HG02588 (cell line): ENCODE data around the gene CATSPERZ.

Source experiments
- ATAC-seq: cut with Tn5 transposase; IDR thresholded peaks from one replicate; pipeline ENCODE4 v1.9.1; 2021; ENCODE audit warnings: mild to moderate bottlenecking, moderate library complexity; ENCODE audit not compliant: unreplicated experiment

Gene CATSPERZ

GRCh38 chr11:64299847-64300648 is at the start of gene CATSPERZ:
Gene CATSPERZ, plus strand, starts transcription at chr11:64300358. Its CDS starts 53 bp downstream, at chr11:64300411.
- ATAC-seq = no peak

- no peak for ATAC-seq
Measured at GRCh38 chr11:64250415-64251015, 49.6 kb upstream of the CATSPERZ start.

DNA sequence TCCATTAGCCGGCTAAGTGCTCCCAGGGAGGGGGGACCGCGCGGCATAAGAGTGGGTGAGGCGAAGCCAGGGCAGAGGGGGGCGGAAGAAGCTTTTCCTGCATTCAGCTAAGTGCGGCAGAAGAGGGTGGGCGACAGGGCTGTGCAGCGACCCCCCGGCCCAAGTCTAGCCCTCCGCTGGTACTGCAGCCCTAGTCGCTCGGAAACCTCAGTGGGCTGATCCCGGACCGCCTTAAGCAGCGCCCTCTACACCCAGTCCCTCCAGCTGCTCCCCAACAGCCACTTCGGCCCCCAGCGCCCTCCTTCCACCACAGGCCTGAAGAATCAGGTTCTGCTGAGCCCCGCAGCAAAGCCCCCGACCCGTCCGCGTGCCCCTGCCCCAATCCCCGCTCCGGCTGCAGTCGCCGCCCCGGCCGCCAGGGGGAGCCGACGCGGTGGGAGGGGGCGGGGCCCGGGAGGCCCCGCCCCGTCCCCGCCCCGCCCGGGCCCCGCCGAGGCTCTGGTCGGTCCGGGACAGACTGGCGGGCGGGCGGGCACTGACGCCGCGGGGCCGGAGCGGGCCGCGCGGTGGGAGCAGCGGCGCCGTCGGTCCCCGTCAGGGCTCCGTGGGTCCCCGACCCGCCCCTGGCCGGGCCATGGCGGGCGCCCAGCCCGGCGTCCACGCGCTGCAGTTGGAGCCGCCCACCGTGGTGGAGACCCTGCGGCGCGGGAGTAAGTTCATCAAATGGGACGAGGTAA is 49.0 kb upstream of the CATSPERZ start, which contains the start of gene PLCB3:
TSS of gene PLCB3 (plus strand) at position 515 of the 737 bp plus-strand sequence. CDS start at position 635, 120 bp downstream.
- peak; percentile 42 for ATAC-seq

- no peak for ATAC-seq
Measured at GRCh38 chr11:64251753-64252002, 48.5 kb upstream of the CATSPERZ start.

GRCh38 chr11:64252003-64252872 is 47.9 kb upstream of the CATSPERZ start:
- no peak for ATAC-seq

- ATAC-seq = no peak
Measured at GRCh38 chr11:64253043-64253442, 47.1 kb upstream of the CATSPERZ start.

DNA sequence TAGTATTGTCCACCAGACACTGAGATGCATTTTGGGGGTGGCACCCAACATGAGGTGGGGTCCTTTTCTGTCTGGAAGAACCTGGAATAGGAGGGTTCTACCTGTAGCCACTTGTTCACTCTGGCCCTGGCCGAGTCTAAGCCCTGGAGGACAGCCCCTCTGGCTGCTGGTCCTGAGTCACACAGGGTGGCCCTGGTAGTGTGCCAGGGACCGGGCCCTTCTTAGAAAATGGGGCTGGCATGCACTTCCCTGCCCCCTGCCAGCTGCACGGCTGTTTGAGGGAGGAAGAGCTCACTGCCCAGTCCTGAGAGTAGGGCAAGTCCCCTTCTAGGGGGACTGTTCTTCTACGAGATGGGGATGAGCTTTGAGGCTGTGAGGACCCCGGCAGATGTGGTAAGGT is 46.7 kb upstream of the CATSPERZ start:
- no peak for ATAC-seq

DNA sequence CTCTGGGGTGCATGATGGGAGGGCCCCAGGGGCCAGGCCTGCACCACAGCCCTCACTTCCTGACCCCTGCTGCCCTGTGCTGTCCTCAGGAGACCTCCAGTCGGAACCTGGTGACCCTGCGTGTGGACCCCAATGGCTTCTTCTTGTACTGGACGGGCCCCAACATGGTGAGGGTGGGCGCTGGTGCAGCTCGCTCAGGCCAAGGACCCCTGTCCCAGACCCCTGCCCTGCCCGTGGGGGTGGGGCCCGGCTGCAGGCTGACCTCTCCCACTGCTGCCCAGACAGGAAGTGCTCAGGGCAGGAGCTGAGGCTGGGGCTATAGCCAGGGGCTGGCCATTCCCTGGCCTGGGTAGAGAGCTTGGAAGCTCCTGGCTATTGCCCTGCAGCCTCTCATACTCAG is 45.8 kb upstream of the CATSPERZ start:
- ATAC-seq = no peak

DNA sequence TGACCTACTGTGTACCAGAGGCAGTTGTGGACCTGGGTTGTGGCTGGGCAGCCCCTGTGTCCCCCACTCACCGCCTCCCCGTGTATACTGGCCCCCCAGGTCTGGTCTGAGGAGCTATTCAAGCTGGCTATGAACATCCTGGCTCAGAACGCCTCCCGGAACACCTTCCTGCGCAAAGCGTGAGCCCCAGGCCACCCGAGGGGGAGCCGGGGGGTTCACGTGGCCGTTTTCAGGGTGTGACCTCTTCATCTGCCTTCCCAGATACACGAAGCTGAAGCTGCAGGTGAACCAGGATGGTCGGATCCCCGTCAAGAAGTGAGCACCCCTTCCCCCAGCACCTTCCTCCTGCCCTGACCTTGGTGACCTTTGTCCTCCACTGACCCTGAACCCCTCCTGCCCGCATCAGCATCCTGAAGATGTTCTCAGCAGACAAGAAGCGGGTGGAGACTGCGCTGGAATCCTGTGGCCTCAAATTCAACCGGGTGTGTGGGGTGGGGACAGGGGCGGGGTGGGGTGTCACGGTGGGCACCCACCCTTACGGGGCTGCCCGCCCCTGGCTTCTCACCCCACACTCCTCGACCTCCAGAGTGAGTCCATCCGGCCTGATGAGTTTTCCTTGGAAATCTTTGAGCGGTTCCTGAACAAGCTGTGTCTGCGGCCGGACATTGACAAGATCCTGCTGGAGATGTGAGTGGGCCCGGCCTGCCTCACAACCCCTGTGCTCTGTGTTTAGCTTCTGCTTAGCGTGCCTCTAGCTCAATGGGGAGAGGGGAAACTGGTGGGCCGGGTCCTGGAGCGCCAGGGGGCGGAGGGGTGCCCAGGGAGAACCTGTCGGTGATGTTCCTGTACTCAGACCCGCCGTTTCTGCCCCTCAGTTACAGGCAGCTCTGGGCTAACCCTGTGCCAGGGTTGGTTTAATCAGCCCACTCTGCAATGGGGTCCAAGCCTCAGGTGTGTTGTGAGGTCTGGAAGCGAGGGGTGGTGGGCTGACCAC is 44.7 kb upstream of the CATSPERZ start:
- no peak for ATAC-seq

- ATAC-seq = no peak
Measured at GRCh38 chr11:64256300-64256699, 43.9 kb upstream of the CATSPERZ start.

GRCh38 chr11:64258356-64258755 is 41.8 kb upstream of the CATSPERZ start:
- ATAC-seq = no peak

- ATAC-seq = no peak
Measured at GRCh38 chr11:64258946-64259532, 41.1 kb upstream of the CATSPERZ start.

DNA sequence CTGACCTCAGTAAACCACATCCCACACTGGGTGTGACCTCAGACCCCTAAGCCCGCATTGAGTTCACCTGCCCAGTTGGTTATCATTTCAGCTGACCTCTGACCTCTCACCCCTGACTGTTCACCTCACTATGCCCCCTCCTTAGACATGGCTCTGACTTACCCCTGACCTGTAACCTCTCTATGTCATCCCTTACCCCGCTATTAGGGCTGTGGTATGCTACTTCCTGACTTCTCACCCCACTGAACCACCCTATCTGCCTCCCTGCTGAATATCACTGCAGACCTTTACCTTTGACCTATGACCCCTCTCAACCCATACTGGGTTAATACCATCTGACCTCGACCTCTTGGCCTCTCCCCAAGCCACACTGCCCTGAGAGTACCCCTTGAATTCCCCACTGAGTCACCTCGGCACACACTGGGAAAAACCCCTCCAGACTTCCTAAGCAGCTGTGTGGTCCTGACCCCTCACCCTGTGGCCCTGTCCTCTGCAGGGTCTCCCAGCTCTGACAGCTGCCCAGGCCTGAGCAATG is 40.6 kb upstream of the CATSPERZ start:
- no peak for ATAC-seq

GRCh38 chr11:64260147-64260708 is 39.9 kb upstream of the CATSPERZ start:
- no peak for ATAC-seq

- ATAC-seq = no peak
Measured at GRCh38 chr11:64261556-64262080, 38.5 kb upstream of the CATSPERZ start.

DNA sequence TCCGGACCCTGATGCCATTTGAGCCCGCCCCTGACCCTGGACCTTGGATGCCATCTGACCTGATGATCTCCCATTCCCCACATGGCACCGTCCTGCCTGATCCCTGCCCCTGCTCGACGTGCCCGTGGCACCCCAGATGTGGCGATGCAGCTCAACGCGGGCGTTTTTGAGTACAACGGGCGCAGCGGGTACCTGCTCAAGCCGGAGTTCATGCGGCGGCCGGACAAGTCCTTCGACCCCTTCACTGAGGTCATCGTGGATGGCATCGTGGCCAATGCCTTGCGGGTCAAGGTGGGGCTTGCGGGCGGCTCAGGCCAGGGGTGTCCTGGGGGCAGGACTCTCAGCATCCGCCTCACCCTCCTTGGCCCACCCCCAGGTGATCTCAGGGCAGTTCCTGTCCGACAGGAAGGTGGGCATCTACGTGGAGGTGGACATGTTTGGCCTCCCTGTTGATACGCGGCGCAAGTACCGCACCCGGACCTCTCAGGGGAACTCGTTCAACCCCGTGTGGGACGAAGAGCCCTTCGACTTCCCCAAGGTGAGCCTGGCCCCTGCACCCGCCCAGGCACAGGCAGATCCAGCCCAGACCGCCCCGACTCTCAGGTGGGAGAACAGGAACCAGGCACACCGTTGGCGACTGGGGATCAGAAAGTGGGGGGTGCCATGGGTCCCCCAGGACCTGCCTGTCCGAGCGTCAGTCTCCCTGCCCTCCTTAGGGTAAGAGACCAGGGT is 37.7 kb upstream of the CATSPERZ start:
- ATAC-seq = no peak

DNA sequence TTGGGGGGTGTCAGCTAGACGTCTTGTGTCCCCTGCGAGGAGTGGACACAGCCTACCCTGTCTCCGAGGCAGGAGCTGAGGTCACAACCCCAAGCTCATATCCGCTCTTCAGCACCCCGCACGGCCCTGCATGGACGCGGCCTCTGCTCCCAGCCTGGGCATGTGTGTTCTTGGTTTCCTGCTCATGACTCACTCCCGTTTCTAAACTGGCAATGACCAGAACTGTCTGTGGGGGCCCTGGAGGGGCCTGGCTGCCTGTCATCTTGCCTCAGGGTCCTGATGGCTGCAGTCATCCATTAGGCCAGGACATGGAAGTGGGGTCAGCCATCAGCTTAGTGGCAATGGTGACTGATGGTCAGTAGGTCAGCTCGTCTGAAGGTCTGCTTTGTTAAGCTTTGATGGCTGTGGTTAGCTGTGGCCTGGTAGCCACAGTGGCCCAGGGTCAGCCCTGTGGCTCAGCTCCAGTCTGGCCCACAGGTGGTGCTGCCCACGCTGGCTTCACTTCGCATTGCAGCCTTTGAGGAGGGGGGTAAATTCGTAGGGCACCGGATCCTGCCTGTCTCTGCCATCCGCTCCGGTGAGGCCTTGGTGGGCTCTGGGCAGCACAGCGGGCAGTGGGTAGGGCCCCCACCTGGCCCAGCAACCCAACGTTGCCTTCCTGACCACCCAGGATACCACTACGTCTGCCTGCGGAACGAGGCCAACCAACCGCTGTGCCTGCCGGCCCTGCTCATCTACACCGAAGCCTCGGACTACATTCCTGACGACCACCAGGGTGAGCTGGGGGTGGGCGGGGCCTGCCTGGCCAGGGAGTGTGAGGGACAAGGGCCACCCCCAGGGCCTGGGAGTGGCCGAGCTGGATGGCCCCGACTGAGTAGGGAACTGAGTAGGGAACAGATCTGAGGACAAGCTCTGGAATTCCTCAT is 36.9 kb upstream of the CATSPERZ start:
- no peak for ATAC-seq
